ENCODE results near the gene SLC28A2. TPM values are rescaled to one million over a fixed set of nuclear protein-coding genes. Genes with fewer than 3 reads are reported as not detected.
"Not testable (repeated sequence)": the region's sequence is repeated elsewhere in the genome, so short reads cannot be mapped to it uniquely, and the experiment has no call there.

The SLC28A2 gene
- polyA plus RNA-seq (ENCODE audit: insufficient read length in 4 of 4): under 1 TPM; 0.20 to 0.46 (median 0.41) TPM

- no peak for DNase-seq (ENCODE audit: low read depth in 4 of 4, low spot score in 3 of 4)
These were observed at the start of gene SLC28A2 for GRCh38 chr15:45251888-45252287. Gene SLC28A2 (plus strand): TSS chr15:45252234. CDS start chr15:45253216, 982 bp downstream.

GRCh38 chr15:45203182-45203581, 48.9 kb upstream of the SLC28A2 start:
- no peak for DNase-seq (ENCODE audit: low read depth in 4 of 4, low spot score in 3 of 4)

- DNase-seq (ENCODE audit: low read depth in 4 of 4, low spot score in 3 of 4): no peak
These were observed 46.8 kb upstream of the SLC28A2 start for GRCh38 chr15:45205192-45205591.

- DNase-seq (ENCODE audit: low read depth in 4 of 4, low spot score in 3 of 4): no peak
These were observed 39.5 kb upstream of the SLC28A2 start for GRCh38 chr15:45212493-45212892.

- DNase-seq (ENCODE audit: low read depth in 4 of 4, low spot score in 3 of 4): no peak
These were observed 30.9 kb upstream of the SLC28A2 start for GRCh38 chr15:45221053-45221599.

- DNase-seq (ENCODE audit: low read depth in 4 of 4, low spot score in 3 of 4): no peak
These were observed 30.1 kb upstream of the SLC28A2 start for GRCh38 chr15:45221967-45222366.

GRCh38 chr15:45224621-45225217, 27.3 kb upstream of the SLC28A2 start:
- no peak for DNase-seq (ENCODE audit: low read depth in 4 of 4, low spot score in 3 of 4)

- no peak for DNase-seq (ENCODE audit: low read depth in 4 of 4, low spot score in 3 of 4)
These were observed 26.3 kb upstream of the SLC28A2 start for GRCh38 chr15:45225506-45226273.

- no peak for DNase-seq (ENCODE audit: low read depth in 4 of 4, low spot score in 3 of 4)
These were observed 23.1 kb upstream of the SLC28A2 start for GRCh38 chr15:45228931-45229330.

- no peak for DNase-seq (ENCODE audit: low read depth in 4 of 4, low spot score in 3 of 4)
These were observed 21.6 kb upstream of the SLC28A2 start for GRCh38 chr15:45230245-45230965.

GRCh38 chr15:45231132-45231531, 20.9 kb upstream of the SLC28A2 start:
- DNase-seq (ENCODE audit: low read depth in 4 of 4, low spot score in 3 of 4): no peak

- no peak for DNase-seq (ENCODE audit: low read depth in 4 of 4, low spot score in 3 of 4)
These were observed 20.0 kb upstream of the SLC28A2 start for GRCh38 chr15:45231864-45232562.

- no peak for DNase-seq (ENCODE audit: low read depth in 4 of 4, low spot score in 3 of 4)
These were observed 17.3 kb upstream of the SLC28A2 start for GRCh38 chr15:45234562-45235235.

- DNase-seq (ENCODE audit: low read depth in 4 of 4, low spot score in 3 of 4): not testable (repeated sequence)
These were observed 15.2 kb upstream of the SLC28A2 start for GRCh38 chr15:45236806-45237205.

GRCh38 chr15:45242289-45242688, 9.7 kb upstream of the SLC28A2 start:
- no peak for DNase-seq (ENCODE audit: low read depth in 4 of 4, low spot score in 3 of 4)

- DNase-seq (ENCODE audit: low read depth in 4 of 4, low spot score in 3 of 4): no peak
These were observed 2.8 kb upstream of the SLC28A2 start for GRCh38 chr15:45249125-45249780.

- no peak for DNase-seq (ENCODE audit: low read depth in 4 of 4, low spot score in 3 of 4)
These were observed 1.3 kb downstream of the SLC28A2 start for GRCh38 chr15:45253330-45253729.

- DNase-seq (ENCODE audit: low read depth in 4 of 4, low spot score in 3 of 4): no peak
These were observed 2.4 kb downstream of the SLC28A2 start for GRCh38 chr15:45254405-45254804.

GRCh38 chr15:45254824-45255223, 2.8 kb downstream of the SLC28A2 start:
- DNase-seq (ENCODE audit: low read depth in 4 of 4, low spot score in 3 of 4): not testable (repeated sequence)

GRCh38 chr15:45259796-45260195, 7.8 kb downstream of the SLC28A2 start:
- no peak for DNase-seq (ENCODE audit: low read depth in 4 of 4, low spot score in 3 of 4)

Measured in right renal pelvis (tissue), 4 donors.